Measurements from ENCODE around the gene RNF13. TPM values are rescaled to one million over a fixed set of nuclear protein-coding genes. Genes with fewer than 3 reads are reported as not detected.

RNF13 gene
- 36.5 and 40.4 TPM in 2 replicates for total RNA-seq (2022)
- percentile 85 among the genes with signal in this experiment for Bru-seq, nascent RNA
- BruChase-seq, experiment 1, labeled RNA remaining after a 6-hour chase: percentile 74 among the genes with signal in this experiment
- BruChase-seq, experiment 2, labeled RNA remaining after a 2-hour chase: percentile 77 among the genes with signal in this experiment
- long read RNA-seq, transcript RNF13-208 (9 exons, 767 nt): minor isoform, 7 of 188 reads
- long read RNA-seq, transcript RNF13-212 (10 exons, 1,027 nt): minor isoform, 24 of 188 reads
- long read RNA-seq, transcript RNF13-201 (11 exons, 2,866 nt): minor isoform, 11 of 188 reads
- long read RNA-seq, transcript RNF13-203 (10 exons, 2,843 nt): major isoform, 103 of 188 reads
- long read RNA-seq, partial matches to known transcripts: 5 of 188 reads
- long read RNA-seq, other reads (novel, unspliced or antisense): 36 of 188 reads

DNA sequence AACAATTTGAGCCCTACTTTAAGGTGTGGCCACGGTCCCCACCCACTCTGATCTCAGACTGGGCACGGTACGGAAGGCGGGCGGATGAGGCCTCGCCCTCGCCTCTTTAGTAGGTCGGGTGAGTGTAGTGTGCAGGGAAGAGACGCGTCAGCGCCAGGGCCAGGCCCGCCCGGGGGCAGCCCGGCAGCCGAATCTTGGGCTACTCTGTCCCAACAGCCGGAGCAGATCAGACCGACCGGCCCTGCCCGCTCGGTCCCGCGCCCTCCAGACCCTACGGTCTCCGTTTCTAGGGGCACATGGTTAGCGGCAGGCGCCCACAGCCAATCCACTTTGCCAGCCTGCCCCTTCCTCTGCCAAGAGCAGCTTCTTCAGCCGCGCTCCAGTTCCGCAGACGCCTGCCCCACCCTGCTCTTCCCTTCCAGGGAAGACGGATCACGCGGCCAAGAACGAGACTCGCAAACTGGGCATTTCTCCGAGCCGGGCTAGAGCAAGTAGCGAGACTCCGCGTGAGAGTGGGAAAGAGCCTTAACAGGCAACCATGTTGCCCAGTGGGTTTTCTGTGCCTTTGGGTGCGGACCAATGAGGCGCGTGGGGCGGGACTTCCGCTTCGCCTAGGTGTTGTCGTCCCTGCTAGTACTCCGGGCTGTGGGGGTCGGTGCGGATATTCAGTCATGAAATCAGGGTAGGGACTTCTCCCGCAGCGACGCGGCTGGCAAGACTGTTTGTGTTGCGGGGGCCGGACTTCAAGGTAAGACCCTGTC is at the start of gene RNF13:
TSS of gene RNF13 (plus strand) at position 610 of the 761 bp plus-strand sequence. CDS start 32,812 bp downstream, outside the sequence.
- ChIA-PET CTCF (interaction anchor here (0.6 to 1.7 kb wide), 2 partner anchors 60 to 604 kb away, joined by 3 read pairs; no protein-coding TSS in a partner anchor), POLR2A (interaction anchor here (0.6 to 3.2 kb wide), 21 partner anchors 10 to 796 kb away, joined by 3 to 27 read pairs (median 3); partner anchors contain the start of genes COMMD2, PFN2, TM4SF1 and WWTR1)
- TF ChIP-seq, protein P1, sequence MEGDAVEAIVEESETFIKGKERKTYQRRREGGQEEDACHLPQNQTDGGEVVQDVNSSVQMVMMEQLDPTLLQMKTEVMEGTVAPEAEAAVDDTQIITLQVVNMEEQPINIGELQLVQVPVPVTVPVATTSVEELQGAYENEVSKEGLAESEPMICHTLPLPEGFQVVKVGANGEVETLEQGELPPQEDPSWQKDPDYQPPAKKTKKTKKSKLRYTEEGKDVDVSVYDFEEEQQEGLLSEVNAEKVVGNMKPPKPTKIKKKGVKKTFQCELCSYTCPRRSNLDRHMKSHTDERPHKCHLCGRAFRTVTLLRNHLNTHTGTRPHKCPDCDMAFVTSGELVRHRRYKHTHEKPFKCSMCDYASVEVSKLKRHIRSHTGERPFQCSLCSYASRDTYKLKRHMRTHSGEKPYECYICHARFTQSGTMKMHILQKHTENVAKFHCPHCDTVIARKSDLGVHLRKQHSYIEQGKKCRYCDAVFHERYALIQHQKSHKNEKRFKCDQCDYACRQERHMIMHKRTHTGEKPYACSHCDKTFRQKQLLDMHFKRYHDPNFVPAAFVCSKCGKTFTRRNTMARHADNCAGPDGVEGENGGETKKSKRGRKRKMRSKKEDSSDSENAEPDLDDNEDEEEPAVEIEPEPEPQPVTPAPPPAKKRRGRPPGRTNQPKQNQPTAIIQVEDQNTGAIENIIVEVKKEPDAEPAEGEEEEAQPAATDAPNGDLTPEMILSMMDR (IDR thresholded peaks at IDR 0.05; ENCODE audit: unreplicated experiment): no peak
- DNase-seq (ENCODE audit: unreplicated experiment): peak; percentile 94
- intact Hi-C loops (cut with micrococcal nuclease): no loop called here
- peak within 1 kb of the TSS; percentile 98 for H3K27ac Mint-ChIP-seq (ENCODE audit: low read depth, unreplicated experiment)
- no peaks in the 10 kb centered on the region for H3K36me3 Mint-ChIP-seq (ENCODE audit: insufficient read depth, unreplicated experiment)
- H3K9me3 Mint-ChIP-seq (ENCODE audit: unreplicated experiment): no peaks in the 10 kb centered on the region
- no peaks in the 10 kb centered on the region for H3K27me3 Mint-ChIP-seq (ENCODE audit: insufficient read depth, unreplicated experiment)
- no TSS peak for BruUV-seq (replicated peaks)
- H3K4me3 Mint-ChIP-seq (ENCODE audit: unreplicated experiment): peak within 1 kb of the TSS; percentile 83
- peaks cover 39% of the 10 kb centered on the region for H3K4me1 Mint-ChIP-seq (ENCODE audit: insufficient read depth, unreplicated experiment)

GRCh38 chr3:149763565-149764195 is 49.3 kb upstream of the RNF13 start:
- Mint-ChIP-seq H3K36me3 (ENCODE audit: insufficient read depth, unreplicated experiment) (no peaks in the 10 kb centered on the region), H3K27ac (ENCODE audit: low read depth, unreplicated experiment) (no peak overlapping the region), H3K4me1 (ENCODE audit: insufficient read depth, unreplicated experiment) (no peaks in the 10 kb centered on the region), H3K4me3 (ENCODE audit: unreplicated experiment) (no peak overlapping the region), H3K9me3 (ENCODE audit: unreplicated experiment) (no peaks in the 10 kb centered on the region), H3K27me3 (ENCODE audit: insufficient read depth, unreplicated experiment) (no peaks in the 10 kb centered on the region)
- no TSS peak for BruUV-seq (replicated peaks)
- ChIA-PET CTCF (interaction anchor here (0.7 to 14.9 kb wide), 7 partner anchors 8 to 347 kb away, joined by 3 to 307 read pairs (median 4); no protein-coding TSS in a partner anchor), POLR2A (interaction anchor here (1.1 to 2.2 kb wide), 3 partner anchors 11 to 49 kb away, joined by 3 to 11 read pairs (median 3); partner anchors contain the start of genes COMMD2 and RNF13)
- no peak for DNase-seq (ENCODE audit: unreplicated experiment)
- TF ChIP-seq, protein P1 (IDR thresholded peaks at IDR 0.05; ENCODE audit: unreplicated experiment): no peak
- intact Hi-C loops (cut with micrococcal nuclease): loop anchor here (10.0 kb wide), 1 partner anchor 141 kb away; no protein-coding TSS in a partner anchor

- CTCF ChIA-PET: interaction anchor here (0.7 to 14.9 kb wide), 8 partner anchors 7 to 348 kb away, joined by 3 to 307 read pairs (median 8); no protein-coding TSS in a partner anchor
Observed at GRCh38 chr3:149764302-149764701, 48.7 kb upstream of the RNF13 start.

More at GRCh38 chr3:149764302-149764701, 48.7 kb upstream of the RNF13 start:
- Mint-ChIP-seq H3K4me3 (ENCODE audit: unreplicated experiment) (no peak overlapping the region), H3K4me1 (ENCODE audit: insufficient read depth, unreplicated experiment) (no peaks in the 10 kb centered on the region), H3K9me3 (ENCODE audit: unreplicated experiment) (no peaks in the 10 kb centered on the region), H3K36me3 (ENCODE audit: insufficient read depth, unreplicated experiment) (no peaks in the 10 kb centered on the region), H3K27ac (ENCODE audit: low read depth, unreplicated experiment) (no peak overlapping the region), H3K27me3 (ENCODE audit: insufficient read depth, unreplicated experiment) (no peaks in the 10 kb centered on the region)
- no TSS peak for BruUV-seq (replicated peaks)
- no peak for DNase-seq (ENCODE audit: unreplicated experiment)
- POLR2A ChIA-PET: interaction anchor here (5.5 kb wide), 1 partner anchor 12 kb away, joined by 30 read pairs; the partner anchor contains the start of gene COMMD2
- TF ChIP-seq, protein P1 (IDR thresholded peaks at IDR 0.05; ENCODE audit: unreplicated experiment): no peak
- intact Hi-C loops (cut with micrococcal nuclease): loop anchor here (10.0 kb wide), 1 partner anchor 140 kb away; no protein-coding TSS in a partner anchor

Data from MCF 10A (cell line).